ENCODE measurements around the gene DOLPP1. TPM values are rescaled to one million over a fixed set of nuclear protein-coding genes. Genes with fewer than 3 reads are reported as not detected.

DOLPP1 gene
- total and polyA plus RNA-seq, 2 of the 13 experiments (the other 11 are each of a cell fraction or from before 2014, with no cell fraction given) = 21.0 to 34.1 TPM

GRCh38 chr9:129080601-129081387, at the start of gene DOLPP1 (continued):
- TF ChIP-seq ZNF543 (CRISPR knock-in tag; IDR thresholded peaks at IDR 0.05) (no peak; the same call in 1 of the 2 replicates), MLXIP (CRISPR knock-in tag; IDR thresholded peaks at IDR 0.05; ENCODE audit: borderline replicate concordance) (no peak), ZNF670 (CRISPR knock-in tag; IDR thresholded peaks at IDR 0.05; ENCODE audit: borderline replicate concordance) (0 out of 2 replicates have a peak, but pooled peaks have one; percentile 53), NFKB2 (CRISPR knock-in tag; IDR thresholded peaks at IDR 0.05; ENCODE audit: borderline replicate concordance) (peak; percentile 9; the same call in 1 of the 2 replicates), ZNF101 (CRISPR knock-in tag; IDR thresholded peaks at IDR 0.05; ENCODE audit: borderline replicate concordance, low read depth) (no peak), NFATC3 (CRISPR knock-in tag; IDR thresholded peaks at IDR 0.05) (0 out of 2 replicates have a peak, but pooled peaks have one; percentile 49), KDM5A (IDR thresholded peaks at IDR 0.05; ENCODE audit: borderline replicate concordance, low read length) (peak; percentile 92), GATAD1 (CRISPR knock-in tag; IDR thresholded peaks at IDR 0.05) (peak; percentile 93), ZNF580 (CRISPR knock-in tag; IDR thresholded peaks at IDR 0.05; ENCODE audit: borderline replicate concordance, low read depth) (no peak), ZNF660 (CRISPR knock-in tag; IDR thresholded peaks at IDR 0.05; ENCODE audit: borderline replicate concordance, low read depth) (no peak), JDP2 (CRISPR knock-in tag; IDR thresholded peaks at IDR 0.05; ENCODE audit: borderline replicate concordance) (no peak), CREBL2 (CRISPR knock-in tag; IDR thresholded peaks at IDR 0.05; ENCODE audit: borderline replicate concordance) (no peak), XRCC5 (optimal IDR thresholded peaks at IDR 0.05; ENCODE audit: low read length) (no peak), TRIM24 (CRISPR knock-in tag; IDR thresholded peaks at IDR 0.05) (no peak), ELF4 (CRISPR knock-in tag; IDR thresholded peaks at IDR 0.05; ENCODE audit: borderline replicate concordance) (no peak), ZNF883 (CRISPR knock-in tag; IDR thresholded peaks at IDR 0.05; ENCODE audit: not compliant biosample characterization) (no peak), IKZF4 (CRISPR knock-in tag; IDR thresholded peaks at IDR 0.05; ENCODE audit: borderline replicate concordance, low read depth, not compliant biosample characterization) (no peak), NFE2 (CRISPR knock-in tag; IDR thresholded peaks at IDR 0.05) (no peak), IRF2 (CRISPR knock-in tag; IDR thresholded peaks at IDR 0.05) (peak; percentile 38; the same call in 1 of the 2 replicates), ZNF83 (CRISPR knock-in tag; IDR thresholded peaks at IDR 0.05; ENCODE audit: borderline replicate concordance) (no peak), NKX3-1 (CRISPR knock-in tag; IDR thresholded peaks at IDR 0.05) (no peak), SMAD1 (CRISPR knock-in tag; IDR thresholded peaks at IDR 0.05; ENCODE audit: borderline replicate concordance, low read depth) (no peak; the same call in 1 of the 2 replicates), CEBPZ (IDR thresholded peaks at IDR 0.05; ENCODE audit: low read length) (peak; percentile 34; the same call in 1 of the 2 replicates)

Measured in HepG2 (cell line).